HG03439 (cell line): ENCODE data around the gene TEX2.
"Not testable (repeated sequence)": the region's sequence is repeated elsewhere in the genome, so short reads cannot be mapped to it uniquely, and the experiment has no call there.

ENCODE experiments used
- ATAC-seq: cut with Tn5 transposase; IDR thresholded peaks from one replicate; pipeline ENCODE4 v1.9.1; 2021; ENCODE audit warnings: mild to moderate bottlenecking, moderate library complexity; ENCODE audit not compliant: unreplicated experiment

The TEX2 gene

DNA sequence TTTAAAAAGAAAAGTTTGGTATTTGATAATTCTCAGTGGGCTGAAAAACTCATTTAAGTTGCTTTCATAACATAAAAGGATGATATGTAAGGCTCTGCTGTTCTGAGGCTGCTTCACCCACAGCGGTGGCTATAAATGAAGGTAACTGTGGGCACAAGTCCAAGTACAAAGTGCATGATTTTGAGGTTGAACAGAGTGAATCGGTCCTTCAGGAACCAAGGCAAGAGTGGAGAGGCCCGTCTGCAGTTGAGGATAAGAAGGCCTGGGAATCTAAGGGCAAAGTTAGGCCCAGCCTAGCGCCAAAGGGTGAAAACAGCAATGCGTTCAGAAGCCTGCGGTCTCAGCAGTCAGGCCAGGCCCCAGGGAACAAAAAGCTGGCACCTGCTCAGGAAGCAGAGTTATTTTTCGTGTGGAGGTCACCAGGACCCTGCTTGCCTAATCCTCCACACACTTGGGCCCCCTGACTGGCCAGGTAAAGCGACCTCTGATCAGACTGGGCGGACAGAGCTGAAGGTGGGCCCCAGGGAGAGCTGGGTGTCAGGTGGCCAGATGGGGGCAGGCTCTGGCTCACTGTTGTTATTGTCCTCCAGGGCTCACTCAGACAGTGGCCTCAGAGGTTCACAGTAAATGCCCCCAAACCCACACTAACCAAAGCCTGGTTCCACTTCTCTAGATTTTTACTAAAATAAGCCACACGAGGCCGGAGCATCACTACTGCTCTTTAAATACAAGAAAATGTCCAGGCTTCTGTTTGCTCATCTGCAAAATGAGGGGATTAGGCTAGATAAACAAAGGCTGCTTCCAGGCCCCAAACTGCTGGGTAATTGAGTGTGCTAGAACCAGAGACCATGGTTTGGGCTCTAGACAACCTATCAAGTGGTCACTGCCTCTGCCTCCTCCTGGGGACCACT lies 46.5 kb downstream of the TEX2 start:
- ATAC-seq: no peak

DNA sequence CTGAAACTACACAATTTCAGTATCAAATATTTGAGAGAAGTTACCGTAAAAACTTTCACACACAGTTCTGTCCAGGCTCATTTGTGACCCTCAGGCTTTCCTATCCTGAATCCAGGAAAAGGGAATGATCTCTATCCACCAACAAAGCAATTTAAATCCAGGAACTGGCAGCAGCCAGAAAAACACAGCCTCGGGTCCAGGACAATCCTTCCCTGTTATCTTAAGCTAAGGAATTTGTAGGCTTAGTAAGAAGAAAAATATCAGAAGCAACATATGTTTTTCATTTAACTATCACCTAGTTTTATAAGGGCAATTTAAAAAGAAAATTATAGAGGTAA lies 47.1 kb downstream of the TEX2 start:
- ATAC-seq: no peak

DNA sequence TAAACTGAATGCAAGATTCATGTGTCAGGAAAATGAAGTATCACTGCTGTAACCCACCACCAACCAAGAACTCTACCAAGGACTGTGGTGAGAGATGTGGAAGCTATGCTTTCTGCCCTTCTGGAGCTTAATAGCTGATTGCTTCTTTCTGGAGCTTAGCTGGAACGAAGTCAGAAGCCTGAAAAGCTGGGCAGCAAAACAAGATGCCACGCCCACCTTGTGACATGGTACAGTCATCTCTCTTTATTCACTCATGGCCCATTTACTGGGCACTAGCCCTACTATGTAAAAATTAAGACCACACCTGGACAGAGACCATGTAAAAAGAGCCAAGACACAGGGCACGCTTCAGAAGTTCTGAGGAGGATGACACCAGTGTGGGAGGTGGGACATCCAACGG lies 48.1 kb downstream of the TEX2 start:
- no peak for ATAC-seq

DNA sequence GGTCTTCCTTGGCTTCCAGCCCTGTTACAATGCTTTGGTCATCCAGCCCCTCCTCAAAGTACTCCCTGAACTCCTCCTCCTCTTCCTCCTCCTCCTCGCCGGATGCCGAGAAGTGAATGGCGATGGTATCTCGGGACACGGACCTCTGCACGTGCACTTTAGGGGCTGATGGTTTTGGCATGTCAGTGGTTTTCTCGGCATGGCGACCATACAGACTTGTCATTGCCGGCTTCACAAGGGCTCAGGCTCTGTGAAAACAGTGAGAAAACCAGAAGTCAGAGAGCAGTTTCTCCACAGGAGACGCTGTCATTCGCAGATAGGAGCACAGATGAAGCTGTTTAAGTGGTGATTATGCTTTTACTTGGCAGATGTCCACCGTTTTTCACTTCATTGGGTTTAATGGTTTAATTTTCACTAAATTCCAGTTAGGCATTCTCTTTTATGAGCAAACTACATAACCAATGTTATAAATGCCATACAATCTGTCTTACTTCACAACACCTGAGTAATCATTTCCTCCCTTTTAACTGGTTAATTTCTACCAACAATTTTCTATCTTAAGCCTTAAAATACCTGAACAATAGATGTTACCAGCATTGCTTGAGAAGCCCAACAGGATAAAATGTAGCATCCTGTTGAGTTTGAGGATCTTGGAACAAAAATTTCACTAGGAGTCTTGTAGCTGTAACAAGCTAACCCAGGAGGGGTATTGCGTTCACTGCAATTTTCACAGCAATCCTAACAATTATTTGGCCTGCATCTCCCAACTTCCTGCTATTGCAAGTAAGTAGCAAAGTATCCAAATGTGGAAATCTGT lies 48.9 kb downstream of the TEX2 start:
- no peak for ATAC-seq

DNA sequence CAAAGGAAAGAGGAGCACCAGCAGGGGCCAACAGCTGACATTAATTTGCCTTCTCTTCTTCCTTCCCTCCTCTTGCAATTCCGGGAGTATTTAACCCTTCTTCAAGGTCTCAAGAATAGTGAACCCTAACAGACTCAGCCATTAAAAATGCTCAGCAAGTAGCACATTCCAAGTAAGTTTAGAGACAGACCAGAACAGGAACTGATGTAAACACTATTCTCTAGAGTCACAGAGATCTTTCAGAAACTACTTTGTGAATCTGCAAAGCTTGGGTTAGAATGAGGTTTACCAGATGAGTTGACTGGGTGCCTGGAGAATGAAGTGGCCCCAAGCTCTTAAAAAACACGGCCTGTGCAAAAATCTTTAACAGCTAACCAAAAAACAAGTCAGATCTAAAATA lies 50.9 kb downstream of the TEX2 start:
- no peak for ATAC-seq

DNA sequence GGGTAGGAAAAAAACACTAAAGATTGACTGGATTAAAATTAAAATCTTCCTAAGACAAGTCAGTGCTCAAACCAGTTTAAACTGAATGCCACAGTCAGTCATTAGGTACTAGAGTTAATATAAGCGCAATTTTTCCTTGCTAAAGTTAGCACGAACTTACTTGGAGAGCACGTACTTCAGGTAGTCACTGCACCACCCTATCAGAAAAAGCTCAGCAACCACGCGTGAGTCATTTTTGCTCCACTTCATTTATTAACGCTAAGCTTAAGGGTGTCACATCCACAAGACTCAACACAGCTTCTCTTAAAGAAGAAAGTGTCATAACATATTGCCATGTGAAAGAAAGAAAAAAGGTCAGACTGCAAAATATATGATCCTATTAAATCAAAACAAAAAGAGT lies 53.1 kb downstream of the TEX2 start:
- ATAC-seq: no peak

DNA sequence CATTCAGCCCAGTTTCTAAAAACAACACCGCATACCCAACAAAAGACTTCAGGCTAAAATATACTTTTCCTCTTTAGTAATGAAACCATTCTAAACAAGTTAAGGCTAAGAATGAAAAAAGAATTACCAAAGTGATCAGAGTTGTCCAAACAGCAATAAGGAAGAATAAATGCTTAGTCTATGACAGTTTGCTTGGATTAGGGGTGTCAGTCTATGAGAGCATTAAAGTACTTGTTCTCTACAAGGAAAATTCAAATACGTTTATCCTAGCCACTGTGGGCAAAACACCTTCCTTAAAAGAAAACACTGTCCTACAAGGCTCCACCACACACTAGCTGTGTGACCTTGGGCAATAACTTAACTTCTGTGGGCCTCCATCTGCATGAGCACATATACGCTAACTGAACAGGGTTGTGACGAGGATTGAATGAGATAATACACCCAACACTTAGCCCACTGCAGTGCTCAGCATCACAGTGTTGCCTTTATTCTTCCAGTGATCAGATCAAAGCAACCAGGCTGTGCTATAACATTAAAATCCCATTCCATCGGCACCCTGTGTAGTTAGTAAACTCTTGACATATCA lies 53.6 kb downstream of the TEX2 start:
- no peak for ATAC-seq

DNA sequence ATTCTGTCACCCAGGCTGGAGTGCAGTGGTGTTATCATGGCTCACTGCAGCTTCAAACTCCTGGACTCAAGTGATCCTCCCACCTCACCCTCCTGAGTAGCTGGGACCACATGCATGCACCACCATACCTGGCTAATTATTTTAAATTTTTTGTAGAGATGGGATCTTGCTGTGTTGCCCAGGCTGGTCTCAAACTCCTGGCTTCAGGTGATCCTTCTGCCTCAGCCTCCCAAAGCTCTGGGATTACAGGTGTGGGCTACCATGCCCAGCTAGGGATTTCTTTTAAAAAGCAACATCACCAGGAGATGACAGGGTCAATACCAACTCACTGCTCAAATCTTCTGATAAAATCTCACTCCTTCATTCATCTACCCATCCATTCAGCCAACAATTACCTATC lies 54.4 kb downstream of the TEX2 start:
- ATAC-seq: not testable (repeated sequence)

DNA sequence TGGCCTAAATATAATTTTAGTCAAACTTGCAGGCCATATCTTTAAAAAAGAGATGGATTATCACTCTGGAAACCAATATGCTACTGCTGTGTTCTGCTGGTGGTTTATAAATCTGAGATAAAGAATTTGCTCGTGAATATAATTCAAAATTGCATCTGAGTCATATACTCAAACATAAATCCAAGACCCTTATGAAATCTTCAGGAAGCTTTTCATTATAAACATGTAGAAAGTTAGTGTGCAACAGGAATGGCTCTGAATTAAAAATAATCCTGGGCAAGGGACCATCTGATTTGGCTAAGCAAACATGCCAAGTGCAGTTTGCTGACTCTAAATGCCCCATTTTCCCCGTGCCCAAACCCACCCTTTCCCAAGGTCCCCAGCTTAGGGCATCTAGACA lies 57.3 kb downstream of the TEX2 start:
- no peak for ATAC-seq

DNA sequence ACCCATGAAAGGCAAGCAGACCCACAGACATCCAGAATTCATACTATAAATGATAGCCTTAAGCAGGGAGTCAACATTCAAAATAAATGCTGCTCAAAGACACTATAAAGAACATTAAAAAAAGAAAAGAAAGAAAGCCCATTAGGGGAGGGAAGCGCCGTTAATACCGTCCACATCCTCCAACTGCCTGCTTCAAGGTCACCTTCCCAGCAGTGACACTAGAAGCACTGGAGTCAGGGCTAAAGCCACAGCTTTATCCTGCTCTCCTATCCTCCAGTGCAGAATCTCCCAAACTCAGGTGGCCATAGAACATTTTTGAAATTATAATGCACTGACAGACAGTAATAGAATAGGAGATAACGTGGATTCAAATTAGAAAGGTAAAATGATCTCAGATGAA lies 59.4 kb downstream of the TEX2 start:
- no peak for ATAC-seq

DNA sequence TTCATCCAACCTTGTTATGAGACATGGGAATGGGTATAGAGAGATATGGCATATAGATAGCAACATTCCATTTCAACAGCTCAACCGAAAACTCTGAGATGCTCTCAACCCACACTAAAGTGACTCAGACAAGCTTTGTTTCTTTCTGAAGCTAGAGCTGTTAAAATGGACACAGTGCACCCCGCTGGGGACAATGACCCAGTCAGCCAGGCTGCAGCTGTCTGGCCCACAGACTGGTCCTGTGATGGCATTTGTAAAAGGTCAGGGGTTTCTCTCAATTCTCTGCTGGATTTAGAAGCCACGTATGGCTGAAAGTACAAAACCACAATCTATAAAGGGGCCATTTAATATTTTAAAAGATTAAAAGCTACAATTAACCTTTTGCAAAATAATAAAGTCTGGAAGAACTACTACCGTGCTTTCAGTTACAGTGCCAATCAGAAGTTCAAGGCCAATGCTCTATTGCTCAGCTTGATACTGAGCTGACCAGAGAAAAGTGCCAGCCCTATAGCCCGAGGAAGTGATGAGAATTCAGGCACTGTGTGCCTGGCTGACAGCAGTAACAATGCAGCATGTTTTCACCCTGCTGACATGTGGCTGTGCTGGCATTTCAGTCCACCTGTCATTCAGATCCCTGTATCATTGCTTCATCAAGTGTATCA lies 60.2 kb downstream of the TEX2 start:
- no peak for ATAC-seq

DNA sequence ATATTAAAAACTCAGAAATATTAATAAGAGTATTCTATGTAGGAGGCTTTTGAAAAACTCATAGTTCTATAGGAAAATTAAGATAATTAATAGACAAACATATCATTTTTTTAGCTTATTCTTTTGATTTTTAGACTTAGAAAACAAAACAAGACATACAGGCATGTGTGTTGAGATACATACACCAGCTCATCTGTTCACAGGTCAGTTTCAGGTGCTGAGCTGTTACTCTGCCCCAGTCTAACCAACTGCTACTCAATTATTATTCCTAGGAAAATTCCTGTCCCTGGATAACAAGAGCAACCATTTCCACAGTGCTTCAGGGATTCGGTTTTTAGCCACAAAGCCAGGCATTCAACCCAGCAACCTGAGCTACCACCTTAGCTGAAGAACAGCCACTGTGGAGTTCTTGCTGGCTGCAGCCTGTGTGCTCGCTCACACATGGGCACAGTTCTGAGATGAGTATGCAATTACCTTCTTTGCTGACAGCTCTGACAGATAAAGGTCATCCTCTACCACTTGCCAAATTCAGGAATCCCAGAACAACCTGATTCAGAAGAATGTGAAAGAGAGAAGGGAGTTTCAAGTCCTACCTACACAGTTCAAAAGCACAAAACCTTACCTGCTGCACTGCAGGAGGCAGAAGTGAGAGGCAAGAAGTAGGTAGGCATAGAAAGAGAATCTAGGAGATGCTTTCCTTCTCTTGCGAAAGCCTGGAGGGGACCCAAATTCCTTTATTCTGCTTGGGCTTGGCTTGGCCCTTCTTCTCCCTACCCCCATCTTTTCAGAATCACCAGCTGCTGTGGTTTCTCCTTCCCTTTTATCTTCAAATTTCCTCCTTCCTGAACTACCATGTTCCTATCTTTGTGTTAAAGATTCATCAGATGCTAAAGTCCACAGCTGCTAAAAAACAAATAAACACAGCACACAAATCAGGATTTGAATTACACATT lies 62.7 kb downstream of the TEX2 start:
- no peak for ATAC-seq

DNA sequence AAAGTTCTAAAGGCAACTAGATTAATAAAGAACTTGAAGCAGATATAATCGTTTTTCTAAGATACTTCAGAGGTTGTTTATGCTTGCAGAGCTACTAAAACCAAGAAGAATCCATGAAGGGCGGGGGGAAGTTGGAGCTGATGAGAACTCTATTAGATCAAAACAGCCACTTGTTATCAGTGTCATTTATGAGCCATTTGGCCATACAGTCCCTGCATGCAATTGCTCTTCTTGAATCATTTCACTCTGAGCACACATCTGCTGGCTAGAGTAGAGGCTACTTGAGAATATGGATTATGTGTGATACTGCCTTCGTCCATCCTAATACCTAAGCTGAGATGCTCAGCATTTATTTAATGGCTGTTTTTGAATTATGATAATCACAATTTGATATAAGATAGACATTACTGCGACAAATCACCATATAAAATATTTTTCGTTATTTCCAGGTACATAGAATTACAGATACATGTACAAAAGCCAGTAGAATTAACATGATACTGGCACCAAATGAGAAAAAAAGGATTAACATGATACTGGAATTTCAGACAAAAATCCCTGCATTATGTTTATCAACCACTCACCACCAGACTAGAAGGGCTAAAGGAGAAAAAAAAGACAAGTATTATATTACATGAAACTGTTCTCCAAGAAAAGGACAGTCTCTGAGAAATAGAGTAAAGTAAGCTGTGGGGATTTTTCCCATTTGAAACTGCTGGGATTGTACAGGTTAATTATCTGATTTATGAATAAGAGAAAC lies 64.5 kb downstream of the TEX2 start:
- no peak for ATAC-seq

DNA sequence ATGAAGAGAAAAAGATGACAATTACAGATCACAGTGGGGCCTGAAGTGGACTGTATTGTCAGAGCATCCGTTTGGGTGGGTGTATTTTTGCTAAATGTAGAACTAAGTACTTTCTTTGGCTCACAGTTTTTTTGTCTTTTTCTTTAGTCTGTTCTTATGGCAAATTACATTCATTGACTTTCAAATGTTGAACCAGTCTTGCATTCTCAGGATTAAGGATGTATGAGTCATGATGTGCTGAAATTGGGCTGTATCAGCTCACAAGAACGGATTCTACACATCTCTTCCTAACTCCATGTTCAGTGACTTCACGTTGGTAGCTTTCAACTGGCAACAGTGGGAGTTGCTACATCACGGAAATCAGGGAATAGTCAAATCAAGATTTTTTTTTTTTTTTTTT lies 66.5 kb downstream of the TEX2 start:
- no peak for ATAC-seq

DNA sequence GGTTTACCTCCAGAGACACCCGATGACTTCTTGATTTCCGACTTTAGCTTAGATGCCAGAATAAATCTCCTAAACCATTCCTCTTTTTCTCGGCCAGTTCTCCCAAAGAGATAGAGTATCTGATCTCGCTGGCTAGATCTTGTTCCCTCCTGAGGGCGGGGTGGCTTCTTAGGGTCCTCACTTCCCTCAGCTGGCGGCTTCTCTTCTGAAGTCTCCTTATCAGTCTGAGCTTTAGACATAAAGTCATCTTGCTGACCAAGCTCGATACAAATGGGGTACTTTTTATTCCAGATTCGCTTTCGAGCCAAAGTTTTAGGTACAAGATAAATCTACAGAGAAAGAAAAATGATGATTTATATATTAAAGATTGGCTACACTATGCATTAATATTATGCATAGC lies 69.5 kb downstream of the TEX2 start:
- no peak for ATAC-seq

DNA sequence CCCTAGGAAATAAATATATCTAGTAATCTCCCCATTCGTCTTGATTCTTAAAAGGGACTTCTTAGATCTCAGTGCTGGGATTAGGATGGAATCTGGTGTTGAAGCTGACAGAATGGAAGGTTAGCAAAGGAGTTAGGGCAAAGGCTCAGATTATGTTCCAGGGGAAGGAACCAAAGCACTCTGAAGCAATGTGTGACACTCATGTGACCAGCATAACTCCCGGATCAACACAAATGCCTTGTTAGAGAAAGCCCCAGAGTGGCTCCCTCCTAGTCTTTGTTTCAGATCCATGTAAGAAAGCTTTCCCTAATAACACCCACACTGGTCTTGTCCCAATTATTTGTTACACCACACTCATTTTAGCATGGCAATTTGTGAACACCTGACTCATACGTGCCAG lies 70.5 kb downstream of the TEX2 start:
- ATAC-seq: no peak

DNA sequence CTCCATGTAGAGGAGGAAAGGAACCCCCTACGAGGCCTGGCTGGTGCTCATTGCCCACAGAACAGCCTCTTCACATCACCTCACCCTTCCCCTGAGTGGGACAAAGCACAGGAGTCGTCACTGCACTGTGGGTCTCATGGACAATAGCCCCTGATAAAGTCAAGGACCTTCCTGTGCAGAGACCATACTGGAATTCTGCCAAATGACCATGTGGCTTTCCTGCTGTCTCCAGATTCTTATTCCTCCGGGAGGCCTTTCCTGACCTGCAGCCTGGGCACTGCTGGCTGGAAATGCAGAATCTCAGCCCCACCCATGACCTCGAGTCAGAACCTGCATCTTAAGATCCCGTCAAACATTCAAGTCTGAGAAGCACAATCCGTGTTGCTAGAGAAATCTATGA lies 72.6 kb downstream of the TEX2 start:
- ATAC-seq: no peak

DNA sequence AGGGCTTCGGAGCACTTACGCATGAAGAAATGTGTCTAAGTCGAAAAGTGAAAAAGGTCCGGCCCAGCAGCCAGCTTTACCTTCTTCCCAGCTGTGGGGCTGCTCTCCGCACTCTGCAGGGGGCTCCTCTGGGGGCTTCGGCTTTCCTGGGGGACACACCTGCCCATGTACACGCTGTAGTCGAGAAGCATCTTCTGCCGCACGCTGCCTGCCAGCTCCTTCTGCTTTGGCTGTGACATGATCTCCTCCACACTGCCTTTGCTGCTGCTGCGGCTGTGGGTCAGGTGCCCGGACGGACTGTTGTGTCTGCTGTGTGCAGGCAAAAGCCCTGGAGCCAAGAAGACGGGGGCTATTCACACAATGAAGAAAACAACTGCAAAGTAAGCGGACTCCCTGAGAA lies 75.0 kb downstream of the TEX2 start:
- no peak for ATAC-seq

DNA sequence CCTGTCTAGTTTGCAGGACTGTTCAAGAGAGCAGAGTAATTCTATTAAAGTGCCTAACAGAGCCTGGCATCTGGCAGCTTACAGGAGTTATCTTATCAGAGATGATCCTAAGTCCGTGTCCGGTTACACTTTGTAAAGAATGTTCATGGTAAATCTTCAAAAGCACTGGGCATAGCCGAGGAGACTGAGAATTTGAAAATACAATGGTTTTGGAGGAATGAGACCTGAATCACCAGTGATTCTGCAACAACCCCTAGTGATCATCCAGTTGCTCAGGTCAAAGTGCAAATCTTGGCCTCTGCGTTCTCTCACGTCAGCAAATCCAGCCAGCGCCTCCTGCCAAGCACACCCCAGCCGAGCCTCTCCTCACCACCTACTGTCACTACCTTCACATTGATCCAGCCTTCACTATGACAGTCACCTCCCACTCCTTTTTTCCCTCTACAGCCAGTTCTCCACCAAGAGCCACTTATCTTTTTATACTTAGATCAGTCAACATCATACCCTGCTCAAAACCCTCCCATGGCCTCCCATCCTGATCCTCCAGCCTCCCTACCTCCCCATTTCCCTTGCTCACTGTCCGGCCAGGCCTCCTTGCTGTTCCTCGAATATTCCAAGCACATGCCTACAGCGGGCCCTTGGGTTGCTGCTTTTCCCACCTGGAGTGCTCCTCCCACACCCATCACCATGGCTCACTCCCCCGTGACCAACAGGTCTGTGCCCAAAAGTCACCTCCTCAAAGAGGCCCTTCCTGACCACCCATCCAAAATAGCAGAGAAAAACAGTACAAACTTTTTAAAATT lies 75.8 kb downstream of the TEX2 start:
- ATAC-seq: no peak
